Measurements from ENCODE around the gene LNPEP. TPM values are rescaled to one million over a fixed set of nuclear protein-coding genes. Genes with fewer than 3 reads are reported as not detected.

The LNPEP gene
- total RNA-seq, 2 experiments from 2014 or later, result 79.2 to 80.8 TPM

DNA sequence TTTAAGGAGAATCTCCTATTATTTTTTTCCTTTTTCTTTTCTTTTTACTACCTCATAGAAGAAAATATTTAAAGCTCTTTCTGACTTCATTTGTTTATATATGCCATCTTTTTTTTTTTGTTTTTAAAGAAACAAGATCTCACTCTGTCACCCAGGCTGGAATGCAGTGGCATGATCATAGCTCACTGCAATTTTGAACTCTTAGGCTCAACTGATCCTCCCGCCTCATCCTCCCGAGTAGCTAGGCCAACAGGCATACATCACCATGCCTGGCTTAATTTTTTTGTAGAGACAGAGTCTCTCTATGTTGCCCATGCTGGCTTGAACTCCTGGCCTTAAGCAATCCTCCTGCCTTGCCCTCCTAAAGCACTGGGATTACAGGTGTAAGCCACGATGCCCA lies 59.5 kb downstream of the LNPEP start:
- Mint-ChIP-seq H3K4me3 (no peak overlapping the region), H3K27me3 (no peaks in the 10 kb centered on the region), H3K36me3 (ENCODE audit: low read depth) (peaks cover 70% of the 10 kb centered on the region), H3K9me3 (no peaks in the 10 kb centered on the region), H3K4me1 (peaks cover 21% of the 10 kb centered on the region), H3K27ac (no peak overlapping the region)
- ChIA-PET CTCF (interaction anchor here (0.8 kb wide), 1 partner anchor 166 kb away, joined by 4 read pairs; no protein-coding TSS in a partner anchor), POLR2A (interaction anchor here (0.8 kb wide), 1 partner anchor 38 kb away, joined by 3 read pairs; no protein-coding TSS in a partner anchor)
- no peak for DNase-seq

DNA sequence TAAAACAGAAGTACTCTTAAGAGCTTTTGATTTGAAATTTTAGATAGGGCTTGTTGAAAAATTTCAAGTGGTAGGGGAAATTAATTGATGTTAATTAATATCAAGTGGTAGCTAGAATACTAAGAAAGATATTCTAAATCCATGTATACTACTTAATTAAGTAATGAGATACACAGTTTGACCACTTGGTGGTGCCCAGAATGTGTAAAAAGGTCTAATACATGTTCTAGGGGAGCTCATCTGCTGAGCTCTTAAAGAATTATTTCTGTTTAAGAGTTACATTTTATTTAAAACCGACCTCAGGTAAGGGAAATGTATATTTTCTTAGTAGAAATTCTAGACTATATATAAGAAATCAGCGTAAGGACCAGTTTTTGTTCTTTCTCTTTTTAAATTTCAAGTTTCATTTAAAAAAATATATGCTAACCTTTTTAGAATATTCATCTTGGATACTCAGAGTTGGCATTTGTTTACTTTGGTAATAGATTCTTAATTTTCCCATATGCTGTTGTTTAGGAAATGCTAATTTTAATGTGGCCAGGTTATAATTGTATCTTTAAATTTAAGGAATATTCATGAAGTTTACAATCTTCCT lies 61.5 kb downstream of the LNPEP start:
- Mint-ChIP-seq H3K9me3 (no peaks in the 10 kb centered on the region), H3K4me3 (no peak overlapping the region), H3K27ac (no peak overlapping the region), H3K36me3 (ENCODE audit: low read depth) (peaks cover 51% of the 10 kb centered on the region), H3K27me3 (no peaks in the 10 kb centered on the region), H3K4me1 (peaks cover 21% of the 10 kb centered on the region)
- no peak for DNase-seq
- CTCF ChIA-PET, result interaction anchor here (0.7 to 2.6 kb wide), 26 partner anchors 9 to 255 kb away, joined by 3 to 28 read pairs (median 4); partner anchors contain the start of genes LIX1, LNPEP and RIOK2
- POLR2A ChIA-PET, result interaction anchor here (0.8 to 1.2 kb wide), 3 partner anchors 61 to 189 kb away, joined by 3 to 4 read pairs (median 3); partner anchors contain the start of genes ERAP2 and LNPEP

DNA sequence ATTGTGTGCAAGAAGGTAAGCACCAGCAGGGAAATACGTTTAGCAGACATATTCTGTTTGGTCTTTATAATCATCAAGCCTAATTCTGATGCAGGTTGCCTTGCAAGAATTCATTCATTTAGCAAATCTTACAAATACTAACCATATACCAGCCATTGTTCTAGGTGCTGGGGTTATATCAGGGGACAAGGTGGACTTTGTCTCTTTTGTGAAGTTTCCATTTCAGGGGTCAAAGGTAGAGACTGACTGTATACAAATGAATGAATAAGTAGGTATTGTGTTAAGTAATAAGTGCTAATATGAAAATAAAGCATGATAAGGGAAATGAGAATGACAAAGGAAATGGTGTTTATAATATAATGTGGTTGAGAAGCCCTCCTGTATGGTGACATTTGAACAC lies 64.0 kb downstream of the LNPEP start:
- CTCF ChIA-PET, result no interaction called here
- H3K27me3 Mint-ChIP-seq, result no peaks in the 10 kb centered on the region
- H3K27ac Mint-ChIP-seq, result no peak overlapping the region
- H3K36me3 Mint-ChIP-seq (ENCODE audit: low read depth), result peaks cover 38% of the 10 kb centered on the region
- no peak overlapping the region for H3K4me3 Mint-ChIP-seq
- no peaks in the 10 kb centered on the region for H3K9me3 Mint-ChIP-seq
- no peak for DNase-seq
- POLR2A ChIA-PET, result no interaction called here
- H3K4me1 Mint-ChIP-seq, result peaks cover 18% of the 10 kb centered on the region

DNA sequence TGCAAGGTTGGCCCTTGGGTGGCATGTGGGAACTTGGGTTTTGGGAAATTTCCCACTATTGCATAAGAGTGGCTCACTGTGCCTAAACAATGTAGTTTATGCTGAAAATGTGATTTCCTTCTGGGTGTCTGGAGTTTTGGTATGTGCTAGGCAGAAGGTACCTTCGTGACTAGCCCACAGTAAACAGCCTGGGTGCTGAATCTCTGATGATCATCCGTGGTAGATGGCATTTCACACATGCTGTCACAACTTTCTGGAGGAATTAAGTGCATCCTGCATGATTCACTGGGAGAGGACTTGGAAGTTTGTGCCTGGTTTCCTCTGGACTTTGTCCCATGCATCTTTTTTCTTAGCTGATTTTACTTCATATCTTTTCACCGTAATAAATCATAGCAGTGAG lies 64.5 kb downstream of the LNPEP start:
- Mint-ChIP-seq H3K4me3 (no peak overlapping the region), H3K4me1 (peaks cover 16% of the 10 kb centered on the region), H3K9me3 (no peaks in the 10 kb centered on the region), H3K36me3 (ENCODE audit: low read depth) (peaks cover 37% of the 10 kb centered on the region), H3K27me3 (no peaks in the 10 kb centered on the region), H3K27ac (no peak overlapping the region)
- POLR2A ChIA-PET, result no interaction called here
- no peak for DNase-seq
- CTCF ChIA-PET, result no interaction called here

GRCh38 chr5:97002983-97003382 lies 67.1 kb downstream of the LNPEP start:
- Mint-ChIP-seq H3K4me1 (peaks cover 14% of the 10 kb centered on the region), H3K27ac (no peak overlapping the region), H3K36me3 (ENCODE audit: low read depth) (peaks cover 35% of the 10 kb centered on the region), H3K4me3 (no peak overlapping the region), H3K9me3 (no peaks in the 10 kb centered on the region), H3K27me3 (no peaks in the 10 kb centered on the region)
- ChIA-PET POLR2A (interaction anchor here (1.1 kb wide), 1 partner anchor 45 kb away, joined by 3 read pairs; no protein-coding TSS in a partner anchor), CTCF (interaction anchor here (0.9 to 1.8 kb wide), 2 partner anchors 13 to 140 kb away, joined by 3 to 4 read pairs; partner anchors contain the start of gene LIX1)
- no peak for DNase-seq

DNA sequence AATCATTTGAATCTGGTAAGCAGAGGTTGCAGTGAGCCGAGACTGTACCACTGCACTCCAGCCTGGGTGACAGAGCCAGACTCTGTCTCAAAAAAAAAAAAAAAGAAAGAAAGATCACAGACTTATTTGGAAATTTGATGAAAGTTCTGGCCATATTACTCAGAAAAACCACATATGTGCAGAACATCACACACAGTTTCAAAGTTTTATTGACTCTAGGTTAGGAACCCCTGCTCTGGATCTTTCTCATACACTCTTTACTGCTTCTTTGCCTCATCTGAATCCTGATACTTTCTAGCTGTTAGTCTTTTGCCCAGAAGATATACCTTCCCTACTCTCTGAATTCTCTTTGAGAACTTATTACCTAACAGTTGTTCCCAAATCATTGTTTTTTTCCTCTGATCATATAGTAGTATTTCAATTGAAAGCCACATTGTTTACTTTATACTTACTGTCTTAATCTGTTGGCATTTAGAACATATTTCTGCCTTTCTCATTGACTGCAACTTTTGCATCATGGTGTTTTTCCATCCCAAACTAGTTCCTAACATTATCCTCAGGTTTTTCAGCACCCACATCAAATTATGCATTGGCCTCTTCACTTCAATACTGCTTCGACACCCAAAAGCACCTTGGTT lies 68.7 kb downstream of the LNPEP start:
- H3K27ac Mint-ChIP-seq, result no peak overlapping the region
- H3K4me1 Mint-ChIP-seq, result peaks cover 18% of the 10 kb centered on the region
- no peaks in the 10 kb centered on the region for H3K9me3 Mint-ChIP-seq
- H3K4me3 Mint-ChIP-seq, result no peak overlapping the region
- POLR2A ChIA-PET, result no interaction called here
- H3K36me3 Mint-ChIP-seq (ENCODE audit: low read depth), result peaks cover 30% of the 10 kb centered on the region
- CTCF ChIA-PET, result interaction anchor here (0.6 to 1.8 kb wide), 2 partner anchors 15 to 129 kb away, joined by 3 read pairs; no protein-coding TSS in a partner anchor
- H3K27me3 Mint-ChIP-seq, result no peaks in the 10 kb centered on the region
- no peak for DNase-seq

GRCh38 chr5:97006454-97007060 lies 70.7 kb downstream of the LNPEP start:
- no peak overlapping the region for H3K4me3 Mint-ChIP-seq
- no peaks in the 10 kb centered on the region for H3K27me3 Mint-ChIP-seq
- POLR2A ChIA-PET, result no interaction called here
- H3K36me3 Mint-ChIP-seq (ENCODE audit: low read depth), result peaks cover 44% of the 10 kb centered on the region
- H3K9me3 Mint-ChIP-seq, result no peaks in the 10 kb centered on the region
- CTCF ChIA-PET, result no interaction called here
- no peak for DNase-seq
- H3K4me1 Mint-ChIP-seq, result peaks cover 22% of the 10 kb centered on the region
- H3K27ac Mint-ChIP-seq, result no peak overlapping the region

DNA sequence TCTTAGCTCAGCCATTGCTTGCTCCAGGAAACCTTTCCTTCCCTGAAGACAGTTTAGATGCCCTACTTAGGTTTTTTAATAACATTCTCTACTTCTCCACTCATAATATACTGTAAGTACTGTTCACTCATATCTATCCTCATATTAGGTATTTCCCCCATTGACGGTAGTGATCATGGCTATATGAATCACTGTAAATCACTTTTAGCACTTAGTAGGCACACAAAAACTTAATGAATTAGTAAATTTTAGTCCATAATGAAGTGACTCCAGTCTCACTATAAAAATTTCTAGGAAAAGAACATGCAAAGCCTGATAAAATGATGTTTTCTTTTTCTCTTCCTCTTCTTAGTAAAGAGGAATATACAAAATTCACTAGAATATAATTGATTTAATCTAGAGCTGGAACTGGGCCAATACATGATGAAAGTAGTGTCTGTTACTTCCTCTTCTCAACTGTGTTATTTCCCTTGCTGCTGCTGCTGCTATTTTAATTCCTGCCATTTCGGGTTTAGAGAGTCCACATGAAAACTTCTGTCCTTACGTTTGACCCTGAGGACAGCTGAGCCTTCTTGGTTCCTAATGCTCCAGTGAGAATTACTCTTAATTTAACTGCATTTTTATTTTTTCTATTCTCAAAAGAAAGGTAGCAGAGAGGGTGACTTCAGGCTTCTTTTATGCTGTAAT lies 73.5 kb downstream of the LNPEP start:
- Mint-ChIP-seq H3K36me3 (ENCODE audit: low read depth) (peaks cover 53% of the 10 kb centered on the region), H3K4me3 (no peak overlapping the region), H3K27me3 (no peaks in the 10 kb centered on the region), H3K27ac (peak overlapping the region; percentile 13), H3K4me1 (peaks cover 20% of the 10 kb centered on the region), H3K9me3 (no peaks in the 10 kb centered on the region)
- no peak for DNase-seq
- ChIA-PET POLR2A (interaction anchor here (0.8 to 1.6 kb wide), 4 partner anchors 48 to 140 kb away, joined by 3 to 5 read pairs (median 3); partner anchors contain the start of gene LNPEP), CTCF (interaction anchor here (1.0 to 2.9 kb wide), 2 partner anchors 12 to 133 kb away, joined by 3 to 9 read pairs; partner anchors contain the start of gene LIX1)

DNA sequence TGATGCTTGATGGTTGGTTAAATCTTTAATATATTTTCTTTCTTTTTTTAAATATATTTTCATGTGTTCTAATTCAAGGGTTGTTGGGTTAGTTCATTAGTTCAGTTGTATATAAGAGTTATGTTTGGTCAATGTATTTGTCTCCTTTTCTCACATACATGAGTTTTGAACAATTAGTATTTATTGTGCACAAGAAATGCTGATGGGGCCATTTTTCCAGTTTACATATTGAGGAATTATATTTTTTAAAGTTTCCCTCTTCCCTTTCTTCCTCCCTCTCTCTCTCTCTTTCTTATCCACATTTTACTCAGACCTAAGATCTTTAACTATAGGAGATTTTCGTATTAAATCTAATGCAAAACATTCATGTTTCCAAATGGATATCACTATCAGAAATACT lies 74.0 kb downstream of the LNPEP start:
- Mint-ChIP-seq H3K36me3 (ENCODE audit: low read depth) (peaks cover 52% of the 10 kb centered on the region), H3K4me3 (no peak overlapping the region), H3K27me3 (no peaks in the 10 kb centered on the region), H3K4me1 (peaks cover 14% of the 10 kb centered on the region), H3K27ac (no peak overlapping the region), H3K9me3 (no peaks in the 10 kb centered on the region)
- ChIA-PET CTCF (interaction anchor here (2.9 kb wide), 1 partner anchor 12 kb away, joined by 9 read pairs; no protein-coding TSS in a partner anchor), POLR2A (interaction anchor here (0.8 to 1.6 kb wide), 3 partner anchors 49 to 141 kb away, joined by 3 to 5 read pairs (median 3); partner anchors contain the start of gene LNPEP)
- no peak for DNase-seq

DNA sequence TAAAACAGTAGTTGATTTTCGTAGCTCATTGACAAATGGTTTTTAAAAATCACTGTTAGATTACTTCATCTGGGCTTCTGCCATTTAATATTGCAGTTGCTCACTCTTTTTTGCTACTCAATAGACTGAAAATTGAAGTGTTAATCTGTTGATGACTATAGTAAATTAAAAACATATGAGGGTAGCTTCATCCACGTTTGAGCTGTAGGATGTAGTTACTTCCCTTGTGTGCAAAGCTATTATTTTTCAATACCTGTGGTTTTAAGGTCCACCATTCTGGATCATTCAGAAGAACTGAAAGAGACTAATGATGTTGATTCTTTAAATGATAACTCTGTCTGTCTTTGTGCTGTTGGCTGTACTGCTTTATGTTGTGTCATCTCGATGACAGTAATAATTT lies 74.7 kb downstream of the LNPEP start:
- Mint-ChIP-seq H3K9me3 (no peaks in the 10 kb centered on the region), H3K36me3 (ENCODE audit: low read depth) (peaks cover 55% of the 10 kb centered on the region), H3K4me3 (no peak overlapping the region), H3K27me3 (no peaks in the 10 kb centered on the region), H3K4me1 (peaks cover 14% of the 10 kb centered on the region), H3K27ac (no peak overlapping the region)
- no peak for DNase-seq
- ChIA-PET POLR2A (interaction anchor here (0.9 kb wide), 1 partner anchor 74 kb away, joined by 3 read pairs; no protein-coding TSS in a partner anchor), CTCF (interaction anchor here (1.4 kb wide), 2 partner anchors 141 to 150 kb away, joined by 4 to 5 read pairs; no protein-coding TSS in a partner anchor)

- H3K27ac Mint-ChIP-seq, result no peak overlapping the region
- DNase-seq, result no peak
- H3K4me3 Mint-ChIP-seq, result no peak overlapping the region
- peaks cover 14% of the 10 kb centered on the region for H3K4me1 Mint-ChIP-seq
- ChIA-PET CTCF (interaction anchor here (0.9 to 1.4 kb wide), 3 partner anchors 49 to 149 kb away, joined by 3 to 5 read pairs (median 4); no protein-coding TSS in a partner anchor), POLR2A (no interaction called here)
- no peaks in the 10 kb centered on the region for H3K27me3 Mint-ChIP-seq
- no peaks in the 10 kb centered on the region for H3K9me3 Mint-ChIP-seq
- peaks cover 56% of the 10 kb centered on the region for H3K36me3 Mint-ChIP-seq (ENCODE audit: low read depth)
These were observed 75.7 kb downstream of the LNPEP start for GRCh38 chr5:97011567-97011966.

- no peak for DNase-seq
- Mint-ChIP-seq H3K4me3 (no peak overlapping the region), H3K27me3 (no peaks in the 10 kb centered on the region), H3K9me3 (no peaks in the 10 kb centered on the region), H3K27ac (no peak overlapping the region), H3K36me3 (ENCODE audit: low read depth) (peaks cover 62% of the 10 kb centered on the region), H3K4me1 (peaks cover 23% of the 10 kb centered on the region)
- CTCF ChIA-PET, result no interaction called here
- POLR2A ChIA-PET, result no interaction called here
These were observed 83.7 kb downstream of the LNPEP start for GRCh38 chr5:97019435-97020117.
